ENCODE data around the gene GSK3A. TPM values are rescaled to one million over a fixed set of nuclear protein-coding genes. Genes with fewer than 3 reads are reported as not detected.

Gene GSK3A
- total and polyA plus RNA-seq, 9 of the 15 experiments (the other 6 are each of a cell fraction or from before 2014, with no cell fraction given), result 0.62 to 90.7 (median 33.3) TPM

- TF ChIP-seq MIER1 (IDR thresholded peaks at IDR 0.05; ENCODE audit: low read depth), result no peak
- TF ChIP-seq ASH1L (IDR thresholded peaks at IDR 0.05; ENCODE audit: borderline replicate concordance, low read depth, partially characterized antibody), result no peak
- TF ChIP-seq ZEB2 (IDR thresholded peaks at IDR 0.05), result no peak
- peak; percentile 24 for TF ChIP-seq NEUROD1 (IDR thresholded peaks at IDR 0.05; ENCODE audit: borderline replicate concordance, low read depth, low read length, partially characterized antibody)
- TF ChIP-seq ZNF668 (CRISPR knock-in tag; IDR thresholded peaks at IDR 0.05), result no peak
- TF ChIP-seq ZNF449 (CRISPR knock-in tag; IDR thresholded peaks at IDR 0.05), result no peak
- no peak for TF ChIP-seq TAF1 (IDR thresholded peaks at IDR 0.05; ENCODE audit: control insufficient read depth, extremely low read depth, insufficient read depth, low read length, severe bottlenecking)
- TF ChIP-seq PTTG1 (tag; IDR thresholded peaks at IDR 0.05; ENCODE audit: low read depth), result no peak
- TF ChIP-seq ZFPM2 (CRISPR knock-in tag; IDR thresholded peaks at IDR 0.05), result no peak
- no peak for TF ChIP-seq TAF7 (tag; IDR thresholded peaks at IDR 0.05)
- TF ChIP-seq SUPT5H (IDR thresholded peaks at IDR 0.05), result no peak
- no peak for TF ChIP-seq MECOM (CRISPR knock-in tag; IDR thresholded peaks at IDR 0.05)
- TF ChIP-seq TFAP4 (CRISPR knock-in tag; IDR thresholded peaks at IDR 0.05; ENCODE audit: borderline replicate concordance), result peak; percentile 29; the same call in 1 of the 2 replicates
- TF ChIP-seq LCOR (CRISPR knock-in tag; IDR thresholded peaks at IDR 0.05), result no peak
- no peak for TF ChIP-seq HEY1 (CRISPR knock-in tag; IDR thresholded peaks at IDR 0.05; ENCODE audit: borderline replicate concordance)
- TF ChIP-seq SNIP1 (IDR thresholded peaks at IDR 0.05; ENCODE audit: low read depth), result no peak
- TF ChIP-seq NFYB (IDR thresholded peaks at IDR 0.05; ENCODE audit: extremely low read depth, insufficient read length), result no peak
- no peak for TF ChIP-seq ZNF695 (CRISPR knock-in tag; IDR thresholded peaks at IDR 0.05)
- TF ChIP-seq CREM (IDR thresholded peaks at IDR 0.05; ENCODE audit: low read depth), result peak; percentile 41; the same call in 1 of the 2 replicates
- no peak for TF ChIP-seq FOXA1 (IDR thresholded peaks at IDR 0.05; ENCODE audit: borderline replicate concordance)
- no peak for TF ChIP-seq POLR2AphosphoS5 (IDR thresholded peaks at IDR 0.05; ENCODE audit: control insufficient read depth, insufficient read depth, low read depth, low read length)
- 0 out of 2 replicates have a peak, but pooled peaks have one; percentile 32 for TF ChIP-seq ZNF740 (CRISPR knock-in tag; IDR thresholded peaks at IDR 0.05)
- TF ChIP-seq ZNF740 (tag; IDR thresholded peaks at IDR 0.05), result no peak
- TF ChIP-seq E2F6 (IDR thresholded peaks at IDR 0.05; ENCODE audit: borderline replicate concordance in 1 of 2, extremely low read depth in 1 of 2, insufficient read depth in 1 of 2, insufficient read length in 1 of 2, low read depth in 1 of 2, low read length in 1 of 2, poor library complexity in 1 of 2, severe bottlenecking in 1 of 2), result peak in 1 of 2 experiments; percentile 24
Observed at GRCh38 chr19:42281827-42282762, 39.7 kb upstream of the GSK3A start (continued).
